ENCODE data around the gene SMAD3.
"Not testable (repeated sequence)": the region's sequence is repeated elsewhere in the genome, so short reads cannot be mapped to it uniquely, and the experiment has no call there.

The SMAD3 gene

DNA sequence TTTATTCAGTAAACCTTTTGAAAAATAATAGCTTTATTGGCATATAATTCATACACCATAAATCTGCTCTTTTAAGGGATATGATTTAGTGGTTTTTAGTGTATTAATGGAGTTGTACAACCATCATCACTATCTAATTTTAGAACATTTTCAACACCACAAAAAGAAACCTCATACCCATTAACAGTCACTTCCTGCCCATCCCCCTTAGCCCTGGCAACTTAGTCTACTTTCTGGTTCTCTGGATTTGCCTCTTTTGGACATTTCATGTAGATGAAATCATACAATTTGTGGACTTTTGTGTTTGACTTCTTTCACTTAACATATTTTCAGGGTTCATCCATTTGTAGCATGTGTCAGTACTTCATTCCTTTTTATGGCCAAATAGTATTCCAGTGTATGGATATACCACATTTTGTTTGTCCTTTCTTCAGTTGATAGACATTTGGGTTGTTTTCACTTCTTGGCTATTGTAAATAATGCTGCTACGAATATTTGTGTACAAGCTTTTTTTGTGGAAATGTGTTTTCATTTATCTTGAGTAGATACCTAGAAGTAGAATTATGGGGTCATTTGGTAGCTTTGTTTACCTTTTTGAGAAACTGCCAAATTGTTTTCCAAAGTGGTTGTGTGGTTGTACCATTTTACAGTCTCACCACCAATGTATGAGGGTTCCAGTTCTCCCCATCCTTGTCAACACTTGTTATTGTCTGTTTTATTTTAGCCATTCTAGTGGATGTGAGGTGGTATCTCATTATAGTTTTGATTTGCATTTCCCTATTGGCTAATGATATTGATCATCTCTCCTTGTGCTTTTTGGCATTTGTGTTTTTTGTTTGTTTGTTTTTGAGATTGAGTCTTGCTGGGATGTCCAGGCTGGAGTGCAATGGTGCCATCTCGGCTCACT lies 45.8 kb downstream of the SMAD3 start:
- DNase-seq: peak; percentile 54

DNA sequence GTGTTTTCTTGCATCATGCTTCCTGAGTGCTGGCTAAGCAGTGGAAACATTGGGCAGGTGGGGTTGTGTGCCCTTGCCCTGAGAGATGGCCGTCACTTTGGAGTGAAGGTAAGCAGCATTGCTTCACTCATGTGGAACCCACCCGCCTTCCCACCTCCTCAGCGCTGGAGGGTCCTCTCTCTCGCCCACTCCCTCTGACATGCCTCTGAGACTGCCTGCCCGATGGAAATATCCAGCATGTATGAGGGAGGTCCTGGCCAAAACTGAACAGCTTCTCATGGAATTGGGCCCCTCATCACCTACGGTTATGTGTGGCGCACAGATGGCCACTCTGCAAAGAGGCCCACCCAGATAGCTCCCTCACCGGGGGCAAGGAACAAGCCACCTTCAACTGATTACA lies 48.6 kb downstream of the SMAD3 start:
- DNase-seq: no peak

DNA sequence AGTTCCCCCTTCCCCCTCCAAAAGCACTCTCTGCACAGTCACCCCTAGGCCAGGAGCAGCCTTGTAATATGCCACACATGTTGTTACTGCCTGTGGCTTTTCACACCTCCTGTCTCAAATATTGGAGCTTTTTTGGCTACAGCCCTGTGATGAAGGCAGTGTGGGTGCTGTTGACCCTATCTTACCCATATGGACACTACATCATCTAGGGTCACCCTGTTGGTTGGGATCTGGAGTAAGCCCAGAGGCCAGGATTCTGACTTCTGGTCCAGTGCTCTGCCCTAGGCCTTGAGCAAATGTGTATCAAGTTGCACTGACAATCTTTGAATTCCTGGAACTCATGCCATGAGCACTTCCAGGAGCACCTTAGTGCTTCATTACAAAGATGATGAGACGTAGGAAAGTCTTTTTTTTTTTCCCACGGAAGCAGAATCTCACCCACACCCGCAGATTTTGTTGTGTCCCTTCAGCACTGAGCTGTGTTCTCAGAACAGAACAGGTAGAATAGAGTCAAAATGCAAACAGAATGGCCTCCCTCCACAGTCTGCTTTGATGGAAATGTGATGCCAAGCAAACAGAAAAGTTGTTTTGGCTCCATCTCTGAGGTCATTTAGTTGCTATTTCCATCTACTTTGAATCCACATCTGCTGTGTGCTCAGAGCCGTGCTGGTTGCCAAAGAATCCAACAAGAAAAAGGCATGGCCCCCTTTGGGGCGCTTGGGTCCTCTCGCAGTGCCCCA lies 49.6 kb downstream of the SMAD3 start:
- DNase-seq: no peak

DNA sequence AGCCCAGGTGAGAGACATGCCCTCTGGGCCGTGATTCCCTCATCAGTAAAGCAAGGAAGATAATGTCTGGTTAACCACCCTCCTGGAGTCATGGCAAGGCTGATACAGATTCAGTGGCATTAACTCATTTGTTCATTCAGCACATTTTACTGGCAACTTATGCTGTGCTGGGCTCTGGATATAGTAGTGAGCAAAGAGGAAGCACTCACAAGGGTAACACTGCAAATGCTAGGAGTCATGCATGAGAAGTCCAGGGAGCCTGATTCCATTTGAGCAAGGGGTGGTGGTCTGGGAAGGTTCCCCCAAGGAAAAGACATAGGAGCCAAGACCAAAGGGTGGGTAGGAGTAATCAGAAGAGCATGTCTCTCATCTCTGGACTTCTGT lies 50.2 kb downstream of the SMAD3 start:
- DNase-seq: no peak

DNA sequence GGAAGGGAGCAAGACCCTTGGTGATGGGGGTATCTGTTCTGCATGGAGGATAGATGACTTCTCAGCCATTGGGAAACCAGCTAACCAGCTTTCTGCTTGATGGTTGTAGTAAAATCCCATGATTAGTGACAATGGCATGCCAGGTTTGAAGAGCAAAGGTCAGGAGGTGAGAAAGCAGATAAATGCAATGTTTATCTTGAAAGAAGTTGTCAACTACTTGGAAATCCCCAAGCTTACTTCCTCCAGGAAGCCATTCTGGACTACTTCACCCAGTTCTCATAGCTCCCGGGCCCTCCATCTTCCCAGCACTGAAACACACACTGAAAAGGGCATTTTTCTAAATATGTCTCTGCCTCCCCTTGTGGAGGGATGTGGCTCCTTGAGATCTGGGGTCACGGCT lies 51.3 kb downstream of the SMAD3 start:
- peak; percentile 50 for DNase-seq

GRCh38 chr15:67117370-67117769 lies 52.0 kb downstream of the SMAD3 start:
- DNase-seq: no peak

GRCh38 chr15:67118808-67119207 lies 53.4 kb downstream of the SMAD3 start:
- DNase-seq: no peak

DNA sequence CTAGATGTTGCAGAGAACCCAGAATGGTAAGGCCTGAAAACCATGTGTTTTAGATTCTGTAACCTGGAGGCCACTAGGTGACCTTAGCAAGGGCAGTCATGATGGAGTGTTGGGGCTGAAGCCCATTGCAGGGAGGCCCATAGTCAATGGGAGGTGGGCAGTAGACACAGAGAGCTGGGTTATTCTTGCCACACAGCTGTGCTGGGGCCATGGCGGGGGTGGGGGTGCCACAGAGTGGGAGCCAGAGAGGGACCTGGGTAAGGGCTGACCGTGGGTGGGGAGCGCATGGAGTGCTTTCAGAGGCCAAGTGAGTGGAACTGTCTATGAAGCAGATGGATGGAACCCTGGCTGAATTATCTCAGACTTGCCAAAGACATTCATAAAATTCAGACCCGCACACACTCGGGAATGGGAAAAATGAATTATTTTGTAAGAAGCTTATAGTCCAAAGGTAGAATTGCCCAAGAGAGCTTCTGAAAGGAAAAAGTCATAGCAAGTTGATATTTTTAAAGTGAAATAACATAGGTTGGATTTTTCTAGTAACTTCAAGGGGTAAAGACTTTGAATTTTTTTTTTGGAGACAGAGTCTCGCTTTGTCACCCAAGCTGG lies 53.9 kb downstream of the SMAD3 start:
- no peak for DNase-seq

- no peak for DNase-seq
Measured at GRCh38 chr15:67120009-67120838, 54.8 kb downstream of the SMAD3 start.

- DNase-seq: peak; percentile 91
Measured at GRCh38 chr15:67120839-67121643, 55.6 kb downstream of the SMAD3 start.

- no peak for DNase-seq
Measured at GRCh38 chr15:67121644-67122605, 56.5 kb downstream of the SMAD3 start.

DNA sequence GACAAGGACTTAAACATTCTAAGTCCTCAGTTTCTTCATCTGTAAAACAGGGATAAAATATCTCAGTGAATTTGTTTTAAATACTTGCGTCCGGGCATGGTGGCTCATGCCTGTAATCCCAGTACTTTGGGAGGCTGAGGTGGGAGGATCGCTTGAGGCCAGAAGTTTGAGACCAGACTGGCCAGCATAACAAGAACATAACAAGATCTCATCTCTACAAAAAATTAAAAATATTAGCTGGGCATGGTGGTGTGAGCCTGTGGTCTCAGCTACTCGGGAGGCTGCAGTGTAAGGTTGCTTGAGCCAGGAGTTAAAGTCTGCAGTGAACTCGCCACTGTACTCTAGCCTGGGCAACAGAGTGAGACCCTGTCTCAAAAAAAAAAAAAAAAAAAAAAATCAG lies 57.4 kb downstream of the SMAD3 start:
- not testable (repeated sequence) for DNase-seq

DNA sequence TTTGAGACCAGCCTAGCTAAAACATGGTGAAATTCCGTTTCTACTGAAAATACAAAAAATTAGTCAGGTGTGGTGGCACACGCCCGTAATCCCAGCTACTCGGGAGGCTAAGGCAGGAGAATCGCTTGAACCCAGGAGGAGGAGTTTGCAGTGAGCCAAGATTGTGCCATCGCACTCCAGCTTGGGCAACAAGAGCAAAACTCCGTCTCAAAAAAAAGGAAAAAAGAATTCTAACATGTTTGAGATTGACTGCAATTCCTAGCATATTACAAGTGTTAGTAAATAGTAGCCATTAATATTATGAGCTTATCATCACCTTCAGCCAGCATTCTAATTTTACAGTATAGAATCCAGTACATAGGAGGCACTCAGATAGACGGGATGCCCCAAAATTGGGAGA lies 57.9 kb downstream of the SMAD3 start:
- not testable (repeated sequence) for DNase-seq

DNA sequence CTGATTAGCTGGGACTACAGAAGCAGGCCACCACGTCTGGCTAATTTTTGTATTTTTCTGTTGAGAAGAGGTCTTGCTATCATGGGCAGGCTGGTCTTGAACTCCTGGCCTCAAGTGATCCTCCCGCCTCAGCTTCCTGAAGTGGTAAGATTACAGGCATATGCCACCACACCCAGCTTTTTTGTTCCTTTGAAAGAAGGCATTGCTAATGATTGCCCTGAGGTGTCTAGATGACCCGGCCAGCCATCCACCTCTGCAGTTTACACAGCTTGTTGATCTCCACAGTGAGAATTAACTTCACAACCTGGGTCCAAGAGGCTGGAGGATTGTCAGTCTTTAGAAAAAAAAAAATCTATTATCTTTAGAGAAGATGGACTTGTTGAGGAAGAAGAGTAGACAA lies 58.7 kb downstream of the SMAD3 start:
- DNase-seq: no peak

DNA sequence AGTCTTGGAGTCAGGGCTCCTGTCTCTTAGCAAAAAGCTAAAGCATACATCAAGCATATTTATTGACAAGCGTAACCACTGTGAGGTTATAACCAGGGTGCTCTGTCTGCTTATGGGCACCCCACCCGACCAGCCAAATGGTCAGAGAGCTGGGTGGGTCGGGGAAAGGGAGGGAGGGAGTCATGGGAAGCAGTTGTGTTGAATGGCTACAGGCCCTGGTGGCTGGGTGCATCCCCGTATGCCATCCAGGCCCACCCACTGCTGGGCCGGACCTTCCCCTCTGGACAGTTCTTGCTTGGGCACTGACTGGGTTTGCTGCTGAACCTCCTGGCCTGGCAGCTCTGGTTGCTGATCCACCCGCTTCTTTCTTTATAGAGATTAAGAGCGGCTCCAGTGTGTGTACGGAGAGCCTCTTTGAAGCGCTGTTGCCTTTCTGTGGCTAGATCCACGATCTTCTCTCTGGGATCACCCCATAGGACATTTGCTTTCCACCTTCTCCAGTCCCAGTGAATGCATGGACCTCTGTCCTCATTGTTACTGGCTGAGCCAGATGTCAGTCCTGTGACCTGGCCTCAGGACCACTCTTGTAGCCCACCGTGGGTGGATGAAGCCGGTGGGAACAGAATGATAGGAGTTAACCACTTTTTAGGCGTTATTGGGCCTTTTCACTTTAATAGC lies 59.6 kb downstream of the SMAD3 start:
- DNase-seq: no peak

DNA sequence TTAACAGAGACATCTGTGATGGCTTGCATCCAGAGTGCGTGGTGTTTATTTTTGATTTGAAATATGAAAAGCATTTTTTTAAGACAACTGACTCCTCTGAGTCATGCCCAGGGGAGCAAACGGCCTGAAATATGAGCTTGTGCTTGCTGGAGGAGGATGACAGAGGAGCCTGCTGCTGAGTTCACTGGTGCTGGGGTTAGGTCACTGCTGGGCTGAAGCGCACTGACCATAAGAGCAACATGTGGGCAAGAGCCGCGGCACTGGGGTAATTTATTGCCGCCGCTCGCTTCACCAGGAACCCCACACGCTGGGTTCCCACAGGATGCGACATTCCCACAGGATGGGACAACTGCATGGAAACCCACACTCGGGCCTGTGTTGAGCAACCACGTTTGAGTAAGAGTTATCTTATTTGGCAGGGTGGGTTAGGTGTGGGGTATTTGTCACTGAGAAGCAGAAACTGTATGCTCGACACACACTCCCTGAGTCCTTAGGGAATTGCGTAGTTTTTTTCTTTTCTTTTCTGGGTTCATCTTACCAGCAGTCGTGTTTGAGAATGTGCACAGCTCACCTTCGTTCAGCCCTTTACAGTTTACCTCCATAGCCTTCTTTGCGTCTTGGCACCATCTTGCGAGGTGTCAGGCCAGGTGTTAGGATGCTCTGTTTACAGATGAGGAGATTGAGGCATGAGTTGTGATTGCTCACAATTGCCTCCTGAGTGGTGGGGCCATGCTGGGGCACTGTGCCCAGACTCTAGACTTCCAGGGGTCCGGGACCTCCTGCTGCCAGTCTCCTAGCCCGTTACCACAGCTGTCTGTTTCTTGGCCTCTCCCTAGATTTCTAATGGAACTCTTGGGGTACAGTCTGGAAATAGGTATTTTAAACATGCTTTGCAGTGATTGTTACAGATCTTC lies 60.4 kb downstream of the SMAD3 start:
- no peak for DNase-seq

- no peak for DNase-seq
Measured at GRCh38 chr15:67126551-67127330, 61.3 kb downstream of the SMAD3 start.

DNA sequence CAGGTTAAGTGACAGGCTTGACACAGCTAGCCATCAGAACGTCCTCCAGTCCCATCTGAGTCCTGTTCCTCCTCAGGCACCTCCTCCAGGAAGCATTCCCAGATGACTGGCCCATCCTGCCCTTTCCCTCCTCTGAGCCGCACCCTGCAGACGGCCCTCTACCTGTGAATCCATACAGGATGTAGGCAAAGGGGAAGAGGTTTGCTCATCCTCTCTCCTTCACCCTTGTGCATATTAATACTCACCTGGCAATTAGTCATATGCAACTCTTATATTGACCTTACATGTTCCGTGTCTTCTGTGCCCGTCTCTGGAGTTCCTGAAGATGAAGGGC lies 61.9 kb downstream of the SMAD3 start:
- DNase-seq: no peak
